ENCODE data around the gene BLVRB.

DNA sequence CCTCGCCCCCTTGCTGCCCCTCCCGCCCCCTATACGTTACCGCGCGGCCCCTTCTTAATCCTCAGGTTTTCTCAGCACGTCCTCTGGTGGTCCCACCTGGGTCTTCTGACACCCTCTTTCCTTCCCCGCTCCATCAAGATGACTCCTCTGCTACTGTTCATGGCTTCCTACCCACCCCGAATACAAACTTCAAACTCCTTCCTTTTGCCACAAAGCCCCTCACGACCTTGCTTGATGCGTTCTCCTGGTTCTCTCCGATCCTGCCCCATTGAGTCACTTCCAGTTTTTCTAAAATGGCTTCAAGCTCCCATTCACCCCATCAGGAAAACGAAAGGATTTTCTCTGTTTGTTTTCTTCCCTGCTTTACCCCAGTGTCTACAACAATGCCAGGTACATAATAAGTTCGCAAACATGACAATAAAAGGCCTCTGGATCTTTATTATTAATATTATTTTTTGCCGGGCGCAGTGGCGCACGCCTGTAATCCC is 20.7 kb downstream of the BLVRB start:
- peak in 2 of 7 experiments; percentile 20 to 22 for TF ChIP-seq CTCF (IDR thresholded peaks at IDR 0.05)
- no peak for TF ChIP-seq POLR2A (IDR thresholded peaks at IDR 0.05)
- no peak for TF ChIP-seq EP300 (IDR thresholded peaks at IDR 0.05)
- no peak for TF ChIP-seq POLR2AphosphoS5 (IDR thresholded peaks at IDR 0.05)
